BLaER1 (cell line): Measurements from ENCODE around the gene TJAP1.

Experiments used
- H3K27ac ChIP-seq: shearing (Covaris generic); formaldehyde crosslinking; 2 replicates; pipeline ENCODE4 v1.8.1; 2022
- H3K27me3 ChIP-seq: shearing (Covaris generic); formaldehyde crosslinking; 2 replicates; pipeline ENCODE4 v1.8.1; 2022
- H3K36me3 ChIP-seq: shearing (Covaris generic); formaldehyde crosslinking; 2 replicates; pipeline ENCODE4 v1.8.1; 2022
- H3K4me1 ChIP-seq: shearing (Covaris generic); formaldehyde crosslinking; 2 replicates; pipeline ENCODE4 v1.8.1; 2022
- H3K4me2 ChIP-seq: shearing (Covaris generic); formaldehyde crosslinking; 2 replicates; pipeline ENCODE4 v1.8.1; 2022
- H3K4me3 ChIP-seq: shearing (Covaris generic); formaldehyde crosslinking; 2 replicates; pipeline ENCODE4 v1.8.1; 2022
- H3K9ac ChIP-seq: shearing (Covaris generic); formaldehyde crosslinking; 2 replicates; pipeline ENCODE4 v1.8.1; 2022
- H3K9me3 ChIP-seq: shearing (Covaris generic); formaldehyde crosslinking; 2 replicates; pipeline ENCODE4 v1.8.1; 2022
- H4K20me1 ChIP-seq: shearing (Covaris generic); formaldehyde crosslinking; 2 replicates; pipeline ENCODE4 v1.8.1; 2022
- Cebpa-rat ChIP-seq: shearing (Covaris generic); IDR thresholded peaks from 2 replicates; pipeline ENCODE4 v1.8.1; 2022

TJAP1 gene

GRCh38 chr6:43436577-43437282, 40.6 kb upstream of the TJAP1 start:
- no peak for TF ChIP-seq Cebpa-rat
- Histone ChIP-seq H3K4me2 (no peak overlapping the region), H3K27me3 (no peaks in the 10 kb centered on the region), H3K27ac (no peak overlapping the region), H3K9me3 (no peaks in the 10 kb centered on the region), H3K4me3 (no peak overlapping the region), H4K20me1 (peaks cover 15% of the 10 kb centered on the region), H3K9ac (no peak overlapping the region), H3K4me1 (no peaks in the 10 kb centered on the region), H3K36me3 (peaks cover 82% of the 10 kb centered on the region)

GRCh38 chr6:43437700-43438099, 39.7 kb upstream of the TJAP1 start:
- Histone ChIP-seq H3K9ac (no peak overlapping the region), H3K4me3 (no peak overlapping the region), H3K4me1 (peaks cover 5% of the 10 kb centered on the region), H3K9me3 (no peaks in the 10 kb centered on the region), H3K36me3 (peaks cover 82% of the 10 kb centered on the region), H3K27ac (no peak overlapping the region), H4K20me1 (peaks cover 6% of the 10 kb centered on the region), H3K4me2 (no peak overlapping the region), H3K27me3 (no peaks in the 10 kb centered on the region)
- TF ChIP-seq Cebpa-rat: no peak

GRCh38 chr6:43442935-43443334, 34.4 kb upstream of the TJAP1 start:
- no peak overlapping the region for H3K27ac ChIP-seq
- H3K4me2 ChIP-seq: no peak overlapping the region
- peaks cover 63% of the 10 kb centered on the region for H3K36me3 ChIP-seq
- H3K4me3 ChIP-seq: no peak overlapping the region
- H3K9me3 ChIP-seq: no peaks in the 10 kb centered on the region
- TF ChIP-seq Cebpa-rat: no peak
- peak overlapping the region; percentile 37; the same call in 1 of the 2 replicates for H3K9ac ChIP-seq
- H4K20me1 ChIP-seq: no peaks in the 10 kb centered on the region
- H3K27me3 ChIP-seq: no peaks in the 10 kb centered on the region
- peaks cover 43% of the 10 kb centered on the region for H3K4me1 ChIP-seq

GRCh38 chr6:43444036-43444435, 33.3 kb upstream of the TJAP1 start:
- Histone ChIP-seq H3K27ac (peak overlapping the region; percentile 45), H3K4me3 (no peak overlapping the region), H3K9me3 (no peaks in the 10 kb centered on the region), H3K4me2 (peak overlapping the region; percentile 79), H4K20me1 (no peaks in the 10 kb centered on the region), H3K9ac (peak overlapping the region; percentile 37; the same call in 1 of the 2 replicates), H3K36me3 (peaks cover 63% of the 10 kb centered on the region), H3K27me3 (no peaks in the 10 kb centered on the region), H3K4me1 (peaks cover 43% of the 10 kb centered on the region)
- no peak for TF ChIP-seq Cebpa-rat

GRCh38 chr6:43444582-43444981, 32.8 kb upstream of the TJAP1 start:
- Histone ChIP-seq H3K4me1 (peaks cover 43% of the 10 kb centered on the region), H3K9me3 (no peaks in the 10 kb centered on the region), H3K4me3 (no peak overlapping the region), H3K9ac (peak overlapping the region; percentile 55; the same call in 1 of the 2 replicates), H3K27me3 (no peaks in the 10 kb centered on the region), H3K4me2 (peak overlapping the region; percentile 79), H3K36me3 (peaks cover 68% of the 10 kb centered on the region), H4K20me1 (no peaks in the 10 kb centered on the region), H3K27ac (peak overlapping the region; percentile 45)
- TF ChIP-seq Cebpa-rat: no peak

- no peak for TF ChIP-seq Cebpa-rat
Observed at GRCh38 chr6:43445576-43445975, 31.8 kb upstream of the TJAP1 start.

GRCh38 chr6:43447604-43448003, 29.8 kb upstream of the TJAP1 start:
- Histone ChIP-seq H3K27ac (no peak overlapping the region), H3K36me3 (peaks cover 73% of the 10 kb centered on the region), H3K9ac (no peak overlapping the region), H3K4me1 (peaks cover 38% of the 10 kb centered on the region), H3K4me2 (no peak overlapping the region), H4K20me1 (no peaks in the 10 kb centered on the region), H3K4me3 (no peak overlapping the region), H3K9me3 (no peaks in the 10 kb centered on the region), H3K27me3 (no peaks in the 10 kb centered on the region)
- TF ChIP-seq Cebpa-rat: no peak

More at GRCh38 chr6:43445576-43445975, 31.8 kb upstream of the TJAP1 start:
- Histone ChIP-seq H3K4me1 (peaks cover 43% of the 10 kb centered on the region), H3K4me2 (peak overlapping the region; percentile 79), H3K9ac (peak overlapping the region; percentile 55; the same call in 1 of the 2 replicates), H3K27ac (no peak overlapping the region), H3K4me3 (no peak overlapping the region), H3K36me3 (peaks cover 71% of the 10 kb centered on the region), H3K9me3 (no peaks in the 10 kb centered on the region), H3K27me3 (no peaks in the 10 kb centered on the region), H4K20me1 (no peaks in the 10 kb centered on the region)

GRCh38 chr6:43448916-43449315, 28.5 kb upstream of the TJAP1 start:
- Histone ChIP-seq H3K27me3 (peaks cover 2% of the 10 kb centered on the region; the same call in 1 of the 2 replicates), H3K9ac (no peak overlapping the region), H3K4me1 (peaks cover 25% of the 10 kb centered on the region), H4K20me1 (0 out of 2 replicates have a peak, but pooled peaks cover under 1% of the 10 kb centered on the region), H3K27ac (no peak overlapping the region), H3K4me3 (no peak overlapping the region), H3K9me3 (no peaks in the 10 kb centered on the region), H3K4me2 (no peak overlapping the region), H3K36me3 (peaks cover 69% of the 10 kb centered on the region)
- no peak for TF ChIP-seq Cebpa-rat

GRCh38 chr6:43450699-43451131, 26.7 kb upstream of the TJAP1 start:
- H3K9me3 ChIP-seq: no peaks in the 10 kb centered on the region
- no peak overlapping the region for H3K4me3 ChIP-seq
- H3K36me3 ChIP-seq: peaks cover 67% of the 10 kb centered on the region
- peaks cover 6% of the 10 kb centered on the region; the same call in 1 of the 2 replicates for H4K20me1 ChIP-seq
- H3K4me1 ChIP-seq: peaks cover 7% of the 10 kb centered on the region
- H3K4me2 ChIP-seq: no peak overlapping the region
- H3K9ac ChIP-seq: no peak overlapping the region
- H3K27me3 ChIP-seq: peaks cover 20% of the 10 kb centered on the region
- no peak overlapping the region for H3K27ac ChIP-seq
- TF ChIP-seq Cebpa-rat: no peak

- no peak overlapping the region for H3K4me2 ChIP-seq
- TF ChIP-seq Cebpa-rat: no peak
- peaks cover 61% of the 10 kb centered on the region for H3K36me3 ChIP-seq
- peaks cover 13% of the 10 kb centered on the region; the same call in 1 of the 2 replicates for H4K20me1 ChIP-seq
- H3K27me3 ChIP-seq: peaks cover 26% of the 10 kb centered on the region
- H3K4me3 ChIP-seq: no peak overlapping the region
- peaks cover 1% of the 10 kb centered on the region; the same call in 1 of the 2 replicates for H3K4me1 ChIP-seq
- no peaks in the 10 kb centered on the region for H3K9me3 ChIP-seq
- H3K27ac ChIP-seq: no peak overlapping the region
- no peak overlapping the region for H3K9ac ChIP-seq
Observed at GRCh38 chr6:43451348-43451747, 26.0 kb upstream of the TJAP1 start.
